Activated CD4-positive, alpha-beta T cell treated with anti-CD3 and anti-CD28 coated beads, Interleukin-2, amount 50 U/mL, for 48 hours (primary cell): ENCODE data around the gene OCA2.
"Not testable (repeated sequence)": the region's sequence is repeated elsewhere in the genome, so short reads cannot be mapped to it uniquely, and the experiment has no call there.

Source experiments
- DNase-seq, 2 experiments: peaks; one replicate each; pipeline ENCODE4 v3.0.0-alpha.2; 2020

Gene OCA2

DNA sequence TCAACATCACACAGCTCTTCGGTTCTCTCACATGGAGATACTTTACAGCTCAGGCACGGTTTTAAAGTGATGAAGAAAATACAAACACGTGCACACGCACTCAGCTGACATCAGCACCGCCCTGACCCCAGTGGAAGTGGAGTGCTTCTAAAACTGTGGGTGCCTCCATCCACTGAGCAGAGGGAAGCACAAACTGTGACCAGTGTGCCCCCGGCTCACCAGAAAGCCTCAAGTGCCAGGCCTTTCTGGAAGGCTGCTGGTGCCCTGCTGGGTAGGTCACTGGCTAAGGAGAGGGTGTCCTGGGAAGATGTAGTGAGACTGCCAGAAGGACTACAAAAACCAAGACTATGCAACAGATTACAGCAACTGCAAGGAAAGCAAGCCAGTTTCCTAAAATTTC lies 78.5 kb downstream of the OCA2 start:
- DNase-seq = no peak

DNA sequence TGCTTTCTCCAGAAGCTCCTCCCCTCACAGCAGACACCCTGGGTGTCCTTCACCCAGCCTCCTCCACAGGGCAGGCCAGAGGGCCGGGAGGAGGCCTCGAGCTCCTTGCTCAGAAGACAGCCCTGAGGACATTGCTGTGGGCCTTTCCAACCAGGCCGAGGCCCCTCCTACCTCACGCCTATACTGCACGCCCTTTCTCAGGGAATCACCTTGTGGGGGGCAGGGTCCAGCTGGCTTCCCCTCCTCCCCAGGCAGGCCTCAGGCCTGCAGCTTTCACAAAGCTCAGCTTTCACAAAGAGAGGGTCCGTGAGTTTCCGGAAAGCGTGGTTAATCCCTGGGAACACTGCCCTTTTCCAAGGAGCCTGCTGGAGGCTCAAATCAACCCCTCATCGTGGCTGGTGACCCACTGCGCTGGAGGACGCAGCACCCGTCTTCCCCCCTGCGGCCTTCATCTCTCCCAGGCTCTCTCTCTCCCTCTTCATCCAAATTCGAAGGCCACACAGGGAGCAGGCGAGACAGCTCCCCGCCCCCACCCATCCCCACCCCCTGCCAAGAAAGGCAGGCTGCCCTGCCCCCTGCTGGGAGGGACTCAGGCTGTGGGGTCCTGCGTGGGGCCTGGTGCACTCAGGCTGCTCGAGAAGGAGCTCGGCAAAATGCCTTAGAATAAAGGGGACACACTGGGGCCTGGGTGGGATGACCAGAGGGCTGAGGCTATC lies 79.4 kb downstream of the OCA2 start:
- no peak for DNase-seq

DNA sequence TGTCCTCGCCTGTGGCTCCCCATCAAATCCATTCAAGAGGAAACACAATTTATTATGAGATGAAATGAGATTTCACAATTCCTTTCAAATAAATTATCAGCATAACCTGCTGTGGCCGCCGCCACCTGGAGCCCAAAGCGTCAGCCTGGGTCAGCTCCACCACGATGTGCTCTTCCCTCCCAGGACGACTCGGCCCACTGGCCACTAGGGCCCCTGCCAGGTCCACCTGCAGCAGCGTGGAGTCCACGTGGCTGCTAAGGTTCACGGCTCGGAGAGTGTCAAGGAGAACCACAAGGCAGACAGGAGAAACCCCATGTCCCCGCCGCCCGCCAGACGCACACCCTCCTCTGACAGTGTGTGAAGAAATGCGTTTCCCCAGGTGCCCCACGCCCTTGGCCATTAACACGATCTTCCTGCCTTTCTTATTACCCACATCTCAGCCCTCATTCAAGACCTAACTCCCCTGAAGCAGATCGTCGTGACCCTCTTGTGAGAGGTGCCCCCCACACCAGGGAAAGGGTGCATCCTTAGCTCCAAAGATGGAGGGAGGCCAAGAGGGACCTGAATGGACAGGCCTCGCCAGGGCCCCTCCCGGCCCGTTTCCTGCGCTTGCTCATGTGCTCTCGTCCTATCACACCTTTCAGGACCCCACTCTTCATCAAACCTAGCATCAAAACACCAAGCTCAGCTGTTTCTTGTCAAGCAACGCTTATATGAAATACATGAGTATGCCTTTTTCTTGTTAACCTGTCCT lies 80.6 kb downstream of the OCA2 start:
- DNase-seq = no peak

DNA sequence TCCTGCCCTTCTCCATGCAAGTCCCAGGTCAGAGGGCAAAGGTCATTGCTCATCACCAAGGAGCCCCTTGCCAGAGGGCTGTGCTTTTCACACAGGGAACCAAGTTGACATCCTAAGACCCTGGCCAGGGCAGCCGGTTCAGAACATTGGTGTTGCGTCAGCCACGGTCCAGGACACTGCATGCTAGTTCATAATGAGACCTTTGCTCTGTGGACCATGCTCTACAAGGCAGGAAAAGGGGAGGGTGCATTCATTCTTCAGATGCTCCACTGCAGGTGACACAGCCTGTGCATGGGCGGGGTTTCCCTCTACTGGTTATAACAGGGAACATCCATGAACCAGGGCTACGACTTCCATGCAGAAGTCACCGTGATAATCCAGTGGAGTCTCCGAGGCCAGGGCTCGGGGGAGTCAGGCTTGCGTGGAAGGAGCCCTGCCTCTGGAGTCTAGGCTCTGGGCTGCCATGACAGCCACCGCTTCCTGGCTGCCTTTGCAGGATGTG lies 81.6 kb downstream of the OCA2 start:
- no peak for DNase-seq

DNA sequence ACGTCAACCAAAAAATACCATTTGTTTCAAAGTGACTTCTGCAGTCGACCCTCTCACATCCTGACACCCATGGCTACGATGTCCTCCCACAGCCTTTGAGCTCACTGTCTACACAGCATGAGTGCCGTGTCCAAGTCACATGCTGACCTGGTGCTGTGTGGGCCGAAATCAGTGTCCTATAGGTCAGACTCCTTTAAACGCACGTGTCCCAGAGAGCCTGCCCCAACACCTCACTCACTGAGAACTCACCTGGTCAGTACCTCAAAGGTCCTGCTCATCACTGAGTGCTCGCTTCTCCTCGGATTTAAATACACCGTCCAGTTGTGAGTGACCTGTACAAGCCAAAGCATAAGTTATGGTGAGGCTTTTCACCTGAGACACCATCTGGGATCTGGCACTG lies 83.3 kb downstream of the OCA2 start:
- no peak for DNase-seq

DNA sequence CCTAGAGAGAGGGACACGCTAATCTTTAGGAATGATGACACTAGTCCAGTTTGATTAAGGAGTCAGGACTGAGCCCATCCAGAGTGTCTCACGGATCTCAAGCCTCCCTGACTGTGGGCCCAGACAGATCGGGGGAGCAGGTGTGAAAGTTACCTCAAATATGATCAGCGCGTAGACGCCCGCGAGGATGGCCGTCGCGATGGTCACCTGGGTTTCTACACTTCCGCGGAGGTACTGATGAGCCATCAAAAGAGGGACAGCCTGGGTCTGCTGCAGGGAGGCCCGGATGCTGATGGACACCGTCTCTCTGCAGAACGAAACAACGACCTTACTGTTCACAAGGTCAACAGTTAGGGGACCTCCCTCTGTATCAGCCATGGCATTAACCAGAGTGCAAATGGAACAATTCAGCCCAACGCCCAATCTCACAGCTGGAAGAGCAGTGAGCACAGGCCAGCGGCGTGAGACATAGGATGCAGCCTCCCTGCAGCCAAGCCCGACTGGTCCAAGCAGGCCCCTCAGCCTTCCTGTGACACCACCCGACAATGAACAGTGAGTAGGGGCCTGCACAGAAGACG lies 84.4 kb downstream of the OCA2 start:
- no peak for DNase-seq

DNA sequence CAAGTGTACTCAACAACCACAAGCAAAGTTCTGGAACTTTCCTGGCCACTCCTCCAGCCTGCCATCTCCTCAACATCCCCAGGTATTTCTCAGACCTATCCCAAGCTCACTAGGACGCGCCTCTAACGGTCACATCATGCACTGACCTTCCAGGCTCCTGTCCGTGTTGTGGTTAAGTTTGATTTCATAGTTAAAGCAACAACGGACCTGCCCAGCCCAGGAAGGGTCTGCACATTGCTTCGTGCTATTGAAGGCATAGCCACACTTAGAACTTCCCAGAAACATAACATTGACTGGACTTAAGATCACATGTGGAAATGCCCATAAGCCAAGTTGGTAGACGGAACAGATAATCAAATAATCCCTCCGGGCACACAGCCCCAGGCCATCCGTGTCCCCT lies 85.1 kb downstream of the OCA2 start:
- DNase-seq = no peak

DNA sequence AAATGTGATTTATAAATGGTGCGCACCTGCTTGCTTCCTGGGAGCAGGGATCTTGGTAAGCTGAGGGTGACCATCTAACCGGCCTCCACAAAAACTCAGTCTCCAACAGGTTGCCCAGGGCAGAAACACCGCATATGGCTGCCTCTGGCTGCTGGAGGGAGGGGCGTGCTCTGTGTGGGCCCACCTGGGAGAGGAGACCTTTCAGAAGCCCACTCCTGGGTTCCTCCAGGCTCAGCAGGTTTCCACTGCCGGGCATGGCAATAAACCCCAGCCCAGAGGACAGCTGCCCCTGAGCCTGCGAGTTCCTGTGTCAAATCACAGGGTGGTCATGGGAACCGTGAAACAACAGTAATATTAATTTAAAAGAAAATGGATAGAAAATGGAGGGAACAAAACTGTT lies 85.6 kb downstream of the OCA2 start:
- no peak for DNase-seq

DNA sequence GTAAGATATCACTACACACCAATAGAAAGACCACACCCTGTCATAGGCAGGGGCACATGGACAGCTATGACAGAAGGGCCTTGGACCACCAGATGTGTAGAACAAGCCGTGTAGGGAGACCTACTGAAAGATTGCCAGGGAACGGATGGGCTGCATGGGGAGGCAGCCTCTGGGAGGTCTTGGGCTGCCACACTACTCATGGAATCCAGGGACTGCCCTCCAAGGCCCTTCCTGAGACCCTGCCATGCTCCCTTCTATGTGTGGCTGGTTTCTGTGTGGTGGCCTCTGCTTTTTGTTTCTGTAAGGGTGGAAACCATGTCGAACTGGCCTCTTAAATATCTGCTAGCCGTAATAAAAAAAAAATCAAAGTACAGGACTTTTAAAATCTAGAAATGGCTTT lies 86.9 kb downstream of the OCA2 start:
- DNase-seq = no peak

DNA sequence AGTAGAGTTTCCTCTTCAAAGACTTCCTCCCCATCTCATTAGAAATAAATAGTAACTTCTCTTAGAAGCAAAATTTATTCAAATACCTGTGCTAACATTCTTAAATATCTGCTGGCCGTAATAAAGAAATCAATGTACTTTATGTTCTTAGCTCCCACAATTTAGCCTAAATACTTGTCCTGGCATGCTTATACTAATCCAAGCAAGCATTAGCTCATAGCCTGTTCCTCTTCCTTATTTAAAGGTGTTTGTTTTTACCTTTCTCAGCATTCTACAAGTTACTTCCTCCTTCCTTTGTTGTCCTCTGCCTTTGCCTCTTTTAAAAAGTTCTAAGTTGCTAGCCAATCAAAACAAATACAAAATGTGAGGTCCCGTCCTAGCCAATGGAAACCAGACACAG lies 90.9 kb downstream of the OCA2 start:
- DNase-seq = not testable (repeated sequence)

DNA sequence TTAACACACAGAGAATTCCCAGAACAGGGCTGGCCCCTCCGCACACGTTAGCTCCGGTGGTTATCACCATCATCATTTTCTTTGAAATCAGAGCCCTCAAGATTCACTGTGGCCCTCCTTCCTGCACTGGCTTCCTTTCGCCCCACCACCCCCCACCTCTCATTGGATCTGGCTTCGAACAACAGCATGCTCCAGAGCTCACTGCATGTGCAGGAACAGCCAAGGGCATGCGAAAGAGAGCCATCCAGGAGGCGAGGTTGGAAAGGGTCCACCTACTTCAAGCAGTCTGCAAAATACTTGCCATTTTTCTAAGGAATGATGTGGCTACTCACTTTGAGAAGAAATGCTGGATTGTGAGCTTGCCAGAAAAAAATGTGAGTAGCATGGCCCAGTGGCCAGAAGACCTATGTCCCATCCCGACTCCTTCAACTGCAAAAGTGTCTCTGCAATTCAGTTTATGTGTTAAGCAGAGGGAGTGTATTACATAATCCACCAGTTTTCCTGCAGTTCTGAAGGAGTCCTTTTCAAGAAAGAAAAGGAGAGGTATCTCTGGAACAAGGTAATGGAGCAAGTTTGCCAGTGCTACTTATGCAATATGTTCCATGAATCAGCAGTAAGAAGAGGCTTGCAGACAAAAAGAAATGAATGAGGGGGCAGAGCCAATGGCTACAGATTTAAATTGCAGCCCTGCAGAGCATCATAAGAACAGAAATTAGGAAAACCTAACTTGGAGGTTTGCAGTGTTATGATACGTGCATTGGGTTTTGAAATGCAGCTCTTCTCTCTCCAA lies 92.8 kb downstream of the OCA2 start:
- no peak for DNase-seq

DNA sequence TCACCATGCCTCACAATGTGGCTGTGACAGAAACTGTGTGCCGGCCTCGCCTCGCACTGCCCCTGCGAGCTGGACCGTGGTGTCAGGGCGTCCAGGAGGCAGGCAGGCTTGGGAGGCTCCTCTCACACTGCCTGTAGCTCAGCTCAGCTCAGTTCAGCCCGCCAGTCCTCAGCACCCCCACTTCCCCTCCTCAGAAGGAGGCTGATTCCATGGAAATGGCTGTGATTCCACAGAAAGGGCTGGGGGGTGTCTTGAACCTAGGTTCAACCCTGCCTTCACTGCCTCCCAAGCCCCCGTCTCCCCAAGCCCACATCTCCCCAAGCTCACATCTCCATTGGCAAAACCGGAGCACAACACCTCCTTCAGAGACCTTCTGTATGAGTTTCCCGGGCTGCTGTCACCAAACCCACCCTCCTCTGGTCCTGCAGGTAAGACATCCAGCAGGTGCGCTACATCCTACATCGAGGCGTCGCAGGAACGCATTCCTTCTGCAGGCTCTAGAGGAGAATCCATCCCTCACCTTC lies 94.0 kb downstream of the OCA2 start:
- no peak for DNase-seq

DNA sequence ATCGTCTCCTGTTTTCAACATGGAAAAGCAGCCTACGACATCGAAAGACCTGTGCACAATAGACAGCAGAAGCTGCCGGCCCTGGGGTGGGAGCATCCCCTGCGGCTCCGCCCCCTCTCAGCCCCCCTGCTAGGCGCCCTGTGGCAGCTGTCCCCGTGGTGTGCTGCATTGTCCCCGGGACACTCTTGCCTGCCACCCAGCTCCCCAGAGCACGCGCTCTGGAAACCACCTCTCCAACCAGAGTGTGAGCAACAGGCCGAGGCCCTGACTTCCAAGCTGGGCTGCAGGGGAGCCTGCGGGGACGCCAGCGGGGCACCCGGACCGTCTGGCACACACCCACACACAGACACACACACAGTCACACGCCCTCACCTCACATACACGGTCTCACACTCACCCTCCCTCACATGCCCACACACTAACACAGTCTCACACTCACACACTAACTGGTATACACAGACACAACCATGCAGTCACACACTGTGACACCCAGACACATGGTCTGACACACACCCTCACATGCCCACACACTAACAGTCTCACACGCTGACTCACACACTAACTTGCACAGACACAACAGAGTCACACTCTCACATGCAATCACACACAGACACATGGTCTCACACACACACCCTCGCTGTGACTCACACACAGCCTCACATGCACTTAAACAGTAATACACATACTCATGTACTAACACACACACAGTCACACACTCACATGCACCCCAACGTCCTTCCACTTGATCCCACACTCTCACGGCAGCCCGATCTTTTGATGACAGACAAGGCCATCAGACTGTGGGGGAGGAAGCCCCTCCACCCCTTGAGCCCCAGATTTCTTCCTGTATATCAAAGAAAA lies 94.7 kb downstream of the OCA2 start:
- DNase-seq = no peak

DNA sequence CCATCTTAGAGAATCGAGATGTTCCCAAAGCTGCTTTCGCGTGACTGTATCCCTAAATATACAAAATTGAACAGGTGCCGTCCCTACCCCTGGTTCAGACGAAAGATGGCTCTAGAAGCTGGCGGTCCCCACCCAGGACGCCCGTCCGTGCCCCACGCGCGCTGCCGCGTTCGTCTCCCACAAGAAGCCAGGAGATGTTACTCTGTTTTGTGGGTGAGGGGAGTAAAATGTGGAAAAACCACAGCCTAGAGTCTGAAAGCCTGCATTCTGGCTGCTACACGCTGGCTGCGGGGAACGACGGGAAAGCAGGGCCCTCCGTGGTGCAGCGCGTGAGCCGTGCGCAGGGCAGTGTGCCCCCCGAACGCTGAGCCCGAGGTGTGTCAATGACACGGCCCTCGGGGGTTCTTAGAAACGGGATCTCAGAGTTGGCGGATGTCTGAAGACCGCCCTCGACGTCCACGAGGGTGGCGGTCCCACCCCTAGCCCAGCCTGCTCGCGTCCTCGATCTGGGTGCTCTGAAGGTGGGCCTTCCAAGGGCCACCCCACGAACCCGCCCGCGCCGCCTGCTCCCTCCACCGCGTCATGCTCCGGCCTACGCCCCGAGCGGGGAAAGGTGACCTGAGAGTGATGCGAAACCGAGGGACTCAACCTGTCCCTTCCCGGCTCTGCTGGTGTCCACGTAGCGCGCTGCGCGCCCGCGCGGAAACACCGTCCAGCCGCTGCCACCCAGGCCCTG lies 95.6 kb downstream of the OCA2 start:
- DNase-seq = no peak

DNA sequence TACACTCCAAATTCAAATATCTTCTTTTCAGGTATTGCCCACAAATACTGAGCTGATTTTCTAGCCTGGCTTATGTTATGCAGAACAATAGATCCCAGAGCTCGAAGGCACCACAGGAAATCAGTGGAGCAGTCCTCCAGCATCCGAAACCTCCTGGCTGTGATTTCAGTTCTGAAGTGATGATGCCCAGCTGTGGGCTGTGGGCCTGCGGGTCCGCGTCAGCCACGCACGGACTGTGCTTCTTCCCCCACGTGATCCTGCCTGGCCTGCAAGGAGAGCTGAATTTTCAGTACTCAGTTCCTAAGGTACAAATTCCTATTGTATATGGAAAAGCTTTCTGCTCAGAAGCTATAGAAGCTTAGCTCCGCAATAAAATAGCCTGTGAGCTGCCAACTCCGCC lies 96.2 kb downstream of the OCA2 start:
- DNase-seq = no peak

DNA sequence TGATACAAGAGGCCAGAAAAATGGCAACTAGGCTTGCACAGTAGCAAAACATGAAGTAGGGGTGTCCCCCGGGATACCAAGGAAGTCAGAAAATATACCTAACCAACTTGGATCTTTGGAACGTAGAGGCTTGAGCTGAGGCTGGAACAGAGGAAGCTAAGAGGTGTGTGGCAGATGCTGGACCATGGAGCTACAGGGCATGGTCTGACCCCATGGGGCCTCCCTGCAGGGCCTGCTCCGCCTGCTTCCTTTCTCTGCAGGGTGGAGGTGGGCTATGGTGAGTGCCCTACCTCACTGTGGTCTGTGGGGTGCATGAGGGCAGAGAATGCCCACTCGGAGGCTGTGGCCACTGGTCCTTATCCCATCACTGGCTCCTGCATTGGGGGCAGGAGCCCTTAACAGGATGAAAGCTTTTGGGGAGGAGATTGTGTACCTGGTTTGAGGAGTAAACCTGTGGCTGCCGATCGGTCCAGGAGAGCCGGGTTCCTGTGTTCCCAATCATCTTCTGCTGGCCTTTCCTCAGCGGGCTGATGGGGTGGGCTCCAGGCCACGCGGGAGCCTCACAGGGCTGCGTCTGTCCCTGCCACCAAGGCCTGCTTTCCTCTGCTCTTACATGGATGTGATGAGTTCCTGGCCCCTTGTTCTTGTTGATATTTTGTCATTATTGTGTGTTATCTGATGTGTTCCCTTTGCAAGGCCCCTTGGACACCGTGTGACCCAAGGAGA lies 96.8 kb downstream of the OCA2 start:
- DNase-seq = no peak

DNA sequence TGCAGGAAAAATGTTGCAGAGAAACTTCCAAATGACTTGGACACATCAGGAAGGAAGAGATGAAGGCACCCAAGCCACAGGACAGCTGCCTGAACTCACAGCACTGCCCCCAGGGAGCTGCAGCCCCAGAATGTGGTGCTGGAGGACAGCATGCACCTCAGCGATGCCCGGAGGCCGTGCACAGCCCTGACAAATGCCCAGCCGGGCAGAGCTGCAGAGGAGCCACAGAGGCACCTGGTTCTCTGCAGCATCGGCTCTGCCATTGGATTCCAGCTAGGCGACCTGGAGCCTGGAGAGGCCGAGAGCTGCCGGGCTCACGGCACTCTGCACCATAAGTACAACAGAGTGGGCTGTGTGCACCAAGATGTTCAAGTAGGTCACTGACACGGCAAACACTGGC lies 97.5 kb downstream of the OCA2 start:
- DNase-seq = no peak

DNA sequence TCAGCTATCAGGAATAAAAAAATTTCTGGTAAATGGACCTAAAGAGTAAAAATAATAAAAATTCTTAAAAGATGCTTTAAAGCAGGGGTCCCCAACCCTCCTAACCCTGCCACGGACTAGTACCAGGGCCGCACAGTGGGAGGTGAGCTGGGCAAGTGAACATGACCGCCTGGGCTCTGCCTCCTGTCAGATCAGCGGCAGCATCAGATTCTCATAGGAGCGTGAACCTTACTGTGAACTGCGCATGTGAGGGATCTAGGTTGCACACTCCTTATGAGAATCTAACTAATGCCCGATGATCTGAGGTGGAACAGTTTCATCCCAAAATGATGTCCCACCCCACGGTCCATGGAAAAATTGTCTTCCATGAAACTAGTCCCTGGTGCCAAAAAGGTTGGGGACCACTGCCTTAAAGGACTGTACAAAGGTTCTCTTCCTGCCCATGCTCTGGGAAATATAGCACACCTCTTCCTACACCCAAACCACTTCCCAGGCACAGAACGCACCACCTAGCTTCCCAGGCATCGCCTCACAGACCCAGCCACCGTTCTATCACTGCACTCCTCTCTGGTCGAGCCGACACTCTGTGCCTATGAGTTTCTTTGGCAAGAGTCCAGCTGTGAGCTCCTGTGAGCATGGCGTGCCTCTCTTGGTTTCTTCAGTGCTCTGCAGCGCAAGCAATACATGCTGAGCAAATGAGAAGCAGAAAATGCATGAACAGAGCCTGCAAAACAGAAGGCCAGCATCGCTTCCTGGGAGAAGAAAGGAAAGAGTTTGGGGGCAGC lies 104.9 kb downstream of the OCA2 start:
- DNase-seq = no peak

DNA sequence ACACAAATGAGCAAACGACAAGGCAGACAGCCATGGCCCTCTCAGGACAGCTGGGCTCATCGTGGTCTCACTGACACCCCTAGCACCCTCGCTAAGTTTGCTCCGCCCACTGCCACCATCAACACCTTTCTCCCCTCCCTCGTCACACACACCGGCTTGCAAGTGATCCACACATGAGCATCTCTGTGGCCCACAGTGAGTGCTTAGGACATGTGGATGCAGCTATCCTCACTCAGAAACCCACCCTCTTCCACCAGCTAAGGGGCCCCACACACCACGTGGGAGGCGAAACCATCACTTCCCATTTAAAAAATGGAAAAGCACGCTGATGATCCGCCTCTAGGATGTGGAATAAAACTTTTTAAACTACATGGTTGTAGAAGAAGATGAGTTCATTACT lies 105.6 kb downstream of the OCA2 start:
- DNase-seq = no peak
